Common myeloid progenitor, CD34-positive (primary cell): ENCODE measurements around the gene FGD3.

Source experiments
- CTCF ChIA-PET: fragments of 350-600 bp; sonication (Branson Sonifier 250); formaldehyde crosslinking; loops from one replicate; lab custom pipeline; 2021; ENCODE audit warnings: antibody characterized with exemption; lab: Charles Lee
- POLR2A ChIA-PET: fragments of 350-600 bp; sonication (Branson Sonifier 250); formaldehyde crosslinking; loops from one replicate; lab custom pipeline; 2021; ENCODE audit warnings: antibody characterized with exemption; lab: Charles Lee
- DNase-seq, 3 donors: peaks; one replicate each; pipeline versions ENCODE4 v3.0.0 to v3.0.0-alpha.2; 2013
- H3K27ac ChIP-seq, 2 experiments: 1 replicate in 1 of 2; 2 replicates in 1 of 2; pipeline ENCODE4 v1.7.0; 2013; ENCODE audit warnings: inconsistent platforms in 2 of 2, low read length in 2 of 2, mild to moderate bottlenecking in 2 of 2, low read depth in 1 of 2, moderate library complexity in 1 of 2; ENCODE audit not compliant: severe bottlenecking in 2 of 2, insufficient read depth in 1 of 2, poor library complexity in 1 of 2
- H3K27me3 ChIP-seq, 5 experiments: replicated peaks in 2 of 5; 1 replicate in 3 of 5; 2 replicates in 2 of 5; pipeline versions ENCODE4 v1.6.1 to v1.7.0; 2013; ENCODE audit warnings: low read length in 4 of 5, mild to moderate bottlenecking in 2 of 5, moderate library complexity in 2 of 5, inconsistent platforms in 1 of 5; ENCODE audit not compliant: insufficient read depth in 5 of 5, control insufficient read depth in 4 of 5
- H3K36me3 ChIP-seq, 4 experiments: 1 replicate in 2 of 4; 2 replicates in 2 of 4; pipeline versions ENCODE4 v1.6.1 to v1.7.0; 2013; ENCODE audit warnings: low read length in 3 of 4, control low read depth in 1 of 4, mild to moderate bottlenecking in 1 of 4; ENCODE audit not compliant: control insufficient read depth in 4 of 4, insufficient read depth in 4 of 4
- H3K4me1 ChIP-seq, 4 experiments: 1 replicate in 3 of 4; 2 replicates in 1 of 4; pipeline versions ENCODE4 v1.6.1 to v1.7.1; 2013; ENCODE audit warnings: low read length in 3 of 4, mild to moderate bottlenecking in 3 of 4, control low read depth in 1 of 4, inconsistent platforms in 1 of 4, moderate library complexity in 1 of 4; ENCODE audit not compliant: control insufficient read depth in 4 of 4, insufficient read depth in 4 of 4; ENCODE audit errors: control extremely low read depth in 1 of 4
- H3K4me3 ChIP-seq, 7 experiments: 1 replicate in 4 of 7; 2 replicates in 3 of 7; pipeline versions ENCODE4 v1.5.1 to v1.7.0; 2013; ENCODE audit warnings: mild to moderate bottlenecking in 7 of 7, low read length in 6 of 7, moderate library complexity in 6 of 7, inconsistent platforms in 2 of 7, low read depth in 2 of 7, control low read depth in 1 of 7; ENCODE audit not compliant: insufficient read depth in 4 of 7, control insufficient read depth in 1 of 7; ENCODE audit errors: extremely low read depth in 1 of 7
- H3K9me3 ChIP-seq, 5 experiments: 1 replicate in 4 of 5; 2 replicates in 1 of 5; pipeline versions ENCODE4 v1.6.1 to v1.7.1; 2013; ENCODE audit warnings: low read length in 4 of 5, mild to moderate bottlenecking in 2 of 5, inconsistent platforms in 1 of 5, low read depth in 1 of 5, moderate library complexity in 1 of 5; ENCODE audit not compliant: control insufficient read depth in 4 of 5, insufficient read depth in 2 of 5; ENCODE audit errors: control extremely low read depth in 1 of 5
- WGBS: methylation state at CpG from one replicate; pipeline ENCODE4 v1.1.5; 2013; ENCODE audit not compliant: insufficient coverage; 5-methylcytosine and 5-hydroxymethylcytosine counted together

The FGD3 gene

DNA sequence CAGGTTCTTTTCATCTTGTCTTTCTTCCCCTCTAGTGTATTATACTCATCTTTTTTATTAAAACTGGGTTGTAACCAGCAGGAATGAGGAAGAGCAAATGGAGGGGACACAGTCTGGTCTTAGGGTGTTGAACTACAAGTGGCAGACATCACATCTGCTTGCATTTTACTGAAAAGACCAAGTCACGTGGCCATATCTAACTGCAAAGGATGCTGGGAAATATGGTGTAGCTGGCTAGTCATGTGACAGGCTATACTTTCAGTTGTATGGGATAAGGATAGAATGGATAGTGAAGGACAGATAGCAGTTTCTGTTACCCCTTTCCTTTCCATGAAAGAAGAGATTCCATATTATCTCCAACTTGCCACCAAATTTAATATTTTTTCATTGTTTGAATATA lies 13.0 kb upstream of the FGD3 start:
- H3K9me3 ChIP-seq = no peaks in the 10 kb centered on the region
- H3K27me3 ChIP-seq = peaks cover 0 to 2% (median 0%) of the 10 kb centered on the region in 5 experiments
- no peaks in the 10 kb centered on the region for H3K36me3 ChIP-seq
- POLR2A ChIA-PET = no interaction called here
- H3K4me1 ChIP-seq = peaks cover 0 to 2% (median under 1%) of the 10 kb centered on the region in 4 experiments
- H3K4me3 ChIP-seq = no peak overlapping the region
- CTCF ChIA-PET = no interaction called here
- 100% methylated on average over 1 of the region's 1 CpG for WGBS
- DNase-seq = no peak
- no peak overlapping the region for H3K27ac ChIP-seq

DNA sequence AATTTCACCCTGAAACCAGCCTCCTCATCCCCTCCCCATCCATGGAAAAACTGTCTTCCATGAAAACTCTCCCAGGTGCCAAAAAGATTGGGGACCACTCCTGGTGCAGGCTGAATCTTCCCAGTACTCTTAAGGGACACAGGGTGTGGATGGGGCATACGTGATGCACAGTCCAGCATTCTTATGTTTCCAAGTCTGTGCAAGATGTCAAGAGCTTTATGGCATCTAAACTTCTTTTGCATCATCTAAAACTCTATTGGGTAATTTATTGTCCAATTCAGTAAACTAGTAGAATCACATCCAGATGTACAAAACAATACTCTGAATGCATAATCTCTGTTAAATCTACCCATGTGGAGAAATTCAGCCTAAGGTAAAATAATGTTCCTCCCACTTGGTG lies 9.3 kb upstream of the FGD3 start:
- DNase-seq = no peak
- H3K27ac ChIP-seq = no peak overlapping the region
- 100% methylated on average over 1 of the region's 1 CpG for whole genome bisulfite sequencing
- no peaks in the 10 kb centered on the region for H3K4me1 ChIP-seq
- H3K36me3 ChIP-seq = no peaks in the 10 kb centered on the region
- POLR2A ChIA-PET = no interaction called here
- H3K4me3 ChIP-seq = no peak overlapping the region
- CTCF ChIA-PET = interaction anchor here (0.7 kb wide), 1 partner anchor 36 kb away, joined by 3 read pairs; no protein-coding TSS in a partner anchor
- no peaks in the 10 kb centered on the region for H3K9me3 ChIP-seq
- peaks cover 0 to 3% (median 2%) of the 10 kb centered on the region in 5 experiments for H3K27me3 ChIP-seq

DNA sequence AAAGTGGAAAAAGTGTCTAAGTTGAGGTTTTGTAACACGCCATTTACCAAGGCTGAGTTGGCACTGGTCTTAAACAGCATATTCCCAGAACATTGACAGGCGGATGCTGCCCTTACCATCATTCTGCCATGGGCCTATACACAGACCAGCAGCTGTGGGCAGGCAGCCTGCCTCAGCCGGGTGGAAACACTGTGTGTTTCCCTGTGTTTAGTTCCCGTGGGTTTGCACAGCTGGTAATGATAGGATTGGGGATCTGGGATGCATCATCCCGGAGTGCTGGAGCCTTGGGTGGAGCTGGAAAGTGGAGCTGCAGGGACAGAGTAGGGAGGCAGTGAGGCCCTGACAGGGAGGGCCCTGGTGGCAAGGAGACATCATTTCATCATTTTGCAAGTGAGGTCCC lies 5.5 kb upstream of the FGD3 start:
- Histone ChIP-seq H3K4me3 (no peak overlapping the region), H3K9me3 (peaks cover 0 to 3% (median 0%) of the 10 kb centered on the region in 5 experiments), H3K4me1 (peaks cover 0 to under 1% (median under 1%) of the 10 kb centered on the region in 4 experiments), H3K36me3 (no peaks in the 10 kb centered on the region), H3K27me3 (peaks cover 0 to 5% (median 2%) of the 10 kb centered on the region in 5 experiments), H3K27ac (no peak overlapping the region)
- no peak for DNase-seq
- 93% methylated on average over 3 of the region's 5 CpGs for WGBS
- ChIA-PET CTCF (no interaction called here), POLR2A (no interaction called here)

DNA sequence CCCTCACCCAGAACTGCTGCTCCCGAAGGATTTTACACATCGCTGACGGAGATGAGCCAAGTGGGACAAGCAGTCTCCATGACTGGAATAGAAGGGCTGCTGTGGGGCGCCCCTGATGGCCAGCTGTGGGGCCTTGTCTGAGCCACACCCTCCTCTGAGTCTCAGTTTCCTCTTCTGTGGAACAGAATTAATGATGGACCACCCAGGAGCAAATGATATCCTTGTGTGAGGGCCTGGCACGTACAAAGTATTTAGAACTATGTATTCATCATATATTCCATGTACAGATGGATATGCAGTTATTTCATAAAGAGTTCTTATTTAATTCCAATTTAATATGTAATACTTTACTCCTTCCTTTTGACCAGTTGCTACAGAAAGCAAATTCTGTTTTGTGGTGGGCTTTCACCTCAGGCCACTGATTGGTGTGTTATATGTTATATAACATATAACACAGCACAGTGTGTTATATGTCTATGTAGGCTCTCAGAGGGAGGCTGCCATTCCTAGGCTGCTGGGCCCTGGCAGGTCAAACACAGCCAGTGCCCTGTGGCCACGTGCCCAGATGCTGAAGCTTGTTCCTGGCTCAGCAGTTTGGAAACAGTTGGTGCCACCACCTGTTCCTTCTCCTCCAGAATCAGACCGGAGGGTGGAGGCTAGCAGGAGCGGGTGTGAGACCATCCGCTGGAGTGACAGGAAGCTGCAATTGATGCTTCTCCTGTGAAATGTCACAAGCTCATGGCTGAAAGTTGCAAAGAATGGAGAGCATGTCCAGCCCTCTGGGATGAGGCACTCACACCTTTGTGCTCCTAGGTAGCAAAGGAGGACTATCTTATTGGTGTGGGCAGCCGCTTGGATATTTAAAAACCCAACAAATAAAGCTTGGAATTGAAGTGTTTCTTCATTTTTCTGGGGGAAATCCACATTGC lies 4.4 kb upstream of the FGD3 start:
- 93% methylated on average over 8 of the region's 10 CpGs for WGBS
- peaks cover 0 to 12% (median 9%) of the 10 kb centered on the region in 4 experiments for H3K4me1 ChIP-seq
- no peak for DNase-seq
- peaks cover 0 to 9% (median 5%) of the 10 kb centered on the region in 5 experiments for H3K27me3 ChIP-seq
- peaks cover 0 to 3% (median 0%) of the 10 kb centered on the region in 5 experiments for H3K9me3 ChIP-seq
- H3K27ac ChIP-seq = no peak overlapping the region
- no peaks in the 10 kb centered on the region for H3K36me3 ChIP-seq
- no peak overlapping the region for H3K4me3 ChIP-seq
- ChIA-PET POLR2A (interaction anchor here (0.5 kb wide), 1 partner anchor 444 kb away, joined by 3 read pairs; no protein-coding TSS in a partner anchor), CTCF (interaction anchor here (2.6 kb wide), 1 partner anchor 14 kb away, joined by 6 read pairs; no protein-coding TSS in a partner anchor)

DNA sequence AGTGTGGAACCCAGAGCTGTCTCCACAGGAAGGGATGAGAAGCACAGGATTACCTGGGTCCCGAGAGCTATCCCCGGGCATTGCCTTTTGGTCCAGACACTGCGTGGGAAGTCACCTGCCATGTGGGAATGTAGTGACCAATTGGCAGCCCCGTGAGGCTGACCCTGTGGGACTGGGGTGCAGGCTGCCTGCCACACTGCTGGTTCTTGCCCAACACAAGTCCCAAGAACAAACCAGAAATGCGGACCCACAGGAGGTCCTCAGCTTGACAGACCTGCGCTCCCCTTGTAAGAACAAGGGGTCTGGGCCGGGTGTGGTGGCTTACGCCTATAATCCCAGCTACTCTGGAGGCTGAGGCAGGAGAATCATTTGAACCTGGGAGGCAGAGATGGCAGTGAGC lies 2.4 kb upstream of the FGD3 start:
- CTCF ChIA-PET = interaction anchor here (1.4 to 2.6 kb wide), 2 partner anchors 10 to 12 kb away, joined by 3 to 6 read pairs; no protein-coding TSS in a partner anchor
- POLR2A ChIA-PET = no interaction called here
- H3K4me1 ChIP-seq = peaks cover 0 to 14% (median 10%) of the 10 kb centered on the region in 4 experiments
- peaks cover 0 to 3% (median 0%) of the 10 kb centered on the region in 5 experiments for H3K9me3 ChIP-seq
- H3K27ac ChIP-seq = no peak overlapping the region
- H3K27me3 ChIP-seq = peaks cover 0 to 22% (median 6%) of the 10 kb centered on the region in 5 experiments
- no peak for DNase-seq
- 97% methylated on average over 6 of the region's 8 CpGs for WGBS
- H3K4me3 ChIP-seq = no peak overlapping the region
- H3K36me3 ChIP-seq = no peaks in the 10 kb centered on the region

DNA sequence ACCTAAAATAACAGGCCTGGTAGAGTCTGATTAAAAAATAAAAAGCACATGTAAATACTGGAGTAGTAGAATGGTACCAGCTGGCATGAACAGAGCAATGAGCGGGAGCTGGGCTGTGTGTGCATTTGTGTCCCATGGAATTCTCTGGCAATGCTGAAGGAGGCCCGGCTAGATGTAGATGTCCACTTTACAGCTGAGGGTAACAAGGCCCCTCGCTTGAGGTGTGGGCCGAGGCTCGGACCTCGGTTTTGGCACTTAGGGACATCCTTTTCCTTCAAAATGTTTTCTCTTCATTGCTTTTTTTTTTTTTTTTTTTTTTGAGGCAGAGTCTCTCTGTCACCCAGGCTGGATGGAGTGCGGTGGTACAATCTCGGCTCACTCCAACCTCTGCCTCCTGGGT lies 1.5 kb upstream of the FGD3 start:
- DNase-seq = no peak
- peaks cover 0 to 14% (median 10%) of the 10 kb centered on the region in 4 experiments for H3K4me1 ChIP-seq
- POLR2A ChIA-PET = no interaction called here
- no peak overlapping the region for H3K4me3 ChIP-seq
- WGBS = 95% methylated on average over 2 of the region's 8 CpGs
- H3K27me3 ChIP-seq = peaks cover 0 to 22% (median 6%) of the 10 kb centered on the region in 5 experiments
- H3K36me3 ChIP-seq = no peaks in the 10 kb centered on the region
- H3K27ac ChIP-seq = no peak overlapping the region
- CTCF ChIA-PET = interaction anchor here (1.4 kb wide), 1 partner anchor 9 kb away, joined by 3 read pairs; no protein-coding TSS in a partner anchor
- H3K9me3 ChIP-seq = peaks cover 0 to 3% (median 0%) of the 10 kb centered on the region in 5 experiments
